H1 (cell line): Measurements from ENCODE around the gene TK2. TPM values are rescaled to one million over a fixed set of nuclear protein-coding genes. Genes with fewer than 3 reads are reported as not detected.

Experiments used
- CTCF ChIA-PET: fragments of 300-600 bp; sonication (Branson Sonifier 250); formaldehyde crosslinking; loops from one replicate; lab custom pipeline; 2021; ENCODE audit not compliant: partially characterized antibody; lab: Charles Lee
- POLR2A ChIA-PET: fragments of 300-600 bp; sonication (Branson Sonifier 250); formaldehyde crosslinking; loops from one replicate; lab custom pipeline; 2021; ENCODE audit warnings: inconsistent platforms; ENCODE audit not compliant: partially characterized antibody; lab: Charles Lee
- DNase-seq, 2 experiments: peaks; one replicate each; pipeline versions ENCODE4 v3.0.0 to v3.0.0-alpha.2; 2010 to 2022; ENCODE audit warnings: low spot score in 2 of 2, low read depth in 1 of 2, mixed read lengths in 1 of 2
- FAIRE-seq: peaks from 2 replicates; lab custom pipeline; 2011; peaks lifted over from hg19 to GRCh38; lab: Jason Lieb, UNC
- H2AFZ ChIP-seq: 2 replicates; pipeline ENCODE4 v1.8.1; 2012; ENCODE audit warnings: low read length, inconsistent platforms
- H2AK5ac ChIP-seq: 2 replicates; pipeline ENCODE4 v1.6.1; 2013; ENCODE audit warnings: low read depth, low read length
- H2BK120ac ChIP-seq: replicated peaks from 2 replicates; pipeline ENCODE3; 2013; ENCODE audit warnings: low read depth, low read length, inconsistent platforms
- H2BK12ac ChIP-seq: 2 replicates; pipeline ENCODE4 v1.6.1; 2013; ENCODE audit warnings: low read depth, low read length
- H2BK15ac ChIP-seq: 2 replicates; pipeline ENCODE4 v1.6.1; 2013; ENCODE audit warnings: low read length
- H2BK20ac ChIP-seq: 2 replicates; pipeline ENCODE4 v1.6.1; 2013; ENCODE audit warnings: low read length
- H2BK5ac ChIP-seq: 2 replicates; pipeline ENCODE4 v1.6.1; 2013; ENCODE audit warnings: low read depth, low read length
- H3K14ac ChIP-seq: 2 replicates; pipeline ENCODE4 v1.6.1; 2013; ENCODE audit warnings: inconsistent platforms; ENCODE audit not compliant: insufficient read length
- H3K18ac ChIP-seq: 2 replicates; pipeline ENCODE4 v1.6.1; 2013; ENCODE audit warnings: low read length; ENCODE audit errors: extremely low read depth
- H3K23ac ChIP-seq: 2 replicates; pipeline ENCODE4 v1.6.1; 2013; ENCODE audit warnings: inconsistent platforms; ENCODE audit not compliant: insufficient read length
- H3K23me2 ChIP-seq: 2 replicates; pipeline ENCODE4 v1.6.1; 2013; ENCODE audit warnings: low read depth, low read length
- H3K27ac ChIP-seq: 2 replicates; pipeline ENCODE4 v1.6.1; 2011; ENCODE audit warnings: low read depth, low read length, inconsistent platforms
- H3K27me3 ChIP-seq, 4 experiments: replicated peaks in 1 of 4; 1 replicate in 1 of 4; 2 replicates in 3 of 4; pipeline versions ENCODE4 v1.6.1 to v1.8.1; 2011 to 2013; ENCODE audit warnings: low read length in 3 of 4, mild to moderate bottlenecking in 3 of 4, inconsistent platforms in 2 of 4, mixed read lengths in 2 of 4, moderate library complexity in 1 of 4; ENCODE audit not compliant: control insufficient read depth in 3 of 4, insufficient read depth in 3 of 4; ENCODE audit errors: extremely low read depth in 1 of 4
- H3K36me3 ChIP-seq, 4 experiments: 2 replicates each; pipeline versions ENCODE4 v1.6.1 to v1.8.1; 2011 to 2013; ENCODE audit warnings: mild to moderate bottlenecking in 4 of 4, low read length in 3 of 4, moderate library complexity in 2 of 4, control low read depth in 1 of 4, inconsistent platforms in 1 of 4; ENCODE audit not compliant: insufficient read depth in 4 of 4, control insufficient read depth in 2 of 4
- H3K4ac ChIP-seq: replicated peaks from 2 replicates; pipeline ENCODE3; 2013; ENCODE audit warnings: low read length, low read depth, mixed read lengths, inconsistent platforms; ENCODE audit not compliant: insufficient read length
- H3K4me1 ChIP-seq, 4 experiments: replicated peaks in 1 of 4; 1 replicate in 1 of 4; 2 replicates in 3 of 4; pipeline versions ENCODE4 v1.6.1 to v1.8.1; 2011 to 2013; ENCODE audit warnings: low read length in 3 of 4, inconsistent platforms in 2 of 4, mixed read lengths in 1 of 4; ENCODE audit not compliant: insufficient read depth in 4 of 4, control insufficient read depth in 3 of 4
- H3K4me2 ChIP-seq, 2 experiments: 2 replicates each; pipeline versions ENCODE4 v1.6.1 to v1.8.1; 2011 to 2013; ENCODE audit warnings: low read depth in 2 of 2, low read length in 2 of 2, control low read depth in 1 of 2, inconsistent platforms in 1 of 2, mild to moderate bottlenecking in 1 of 2; ENCODE audit not compliant: insufficient read depth in 1 of 2
- H3K4me3 ChIP-seq, 4 experiments: fragments of 200-600, 300-600 bp in 1 of 4; sonication (generic), shearing (Covaris generic), sonication (Bioruptor Twin) in 1 of 4; 2 replicates each; pipeline versions ENCODE4 v1.5.1 to v1.8.1; 2011 to 2016; ENCODE audit warnings: low read length in 4 of 4, low read depth in 3 of 4, control low read depth in 2 of 4, inconsistent platforms in 2 of 4, mild to moderate bottlenecking in 2 of 4, mixed read lengths in 1 of 4, moderate library complexity in 1 of 4; ENCODE audit not compliant: insufficient read depth in 2 of 4; ENCODE audit errors: extremely low read depth in 1 of 4
- H3K56ac ChIP-seq: replicated peaks from 2 replicates; pipeline ENCODE3; 2013; ENCODE audit warnings: low read depth, mild to moderate bottlenecking, mixed read lengths, low read length, inconsistent platforms; ENCODE audit not compliant: insufficient read length
- H3K79me1 ChIP-seq: 2 replicates; pipeline ENCODE4 v1.6.1; 2013; ENCODE audit warnings: low read depth, low read length, control low read depth
- H3K79me2 ChIP-seq, 2 experiments: 2 replicates each; pipeline versions ENCODE4 v1.6.1 to v1.8.1; 2012 to 2013; ENCODE audit warnings: low read length in 2 of 2, mild to moderate bottlenecking in 2 of 2, inconsistent platforms in 1 of 2; ENCODE audit not compliant: insufficient read depth in 2 of 2, control insufficient read depth in 1 of 2
- H3K9ac ChIP-seq, 4 experiments: replicated peaks in 1 of 4; 1 replicate in 1 of 4; 2 replicates in 3 of 4; pipeline versions ENCODE4 v1.6.1 to v1.8.1; 2011 to 2013; ENCODE audit warnings: low read depth in 3 of 4, low read length in 3 of 4, control low read depth in 2 of 4, mild to moderate bottlenecking in 2 of 4, moderate library complexity in 2 of 4, inconsistent platforms in 1 of 4; ENCODE audit errors: extremely low read depth in 1 of 4
- H3K9me3 ChIP-seq, 2 experiments: 2 replicates each; pipeline versions ENCODE4 v1.6.1 to v1.8.1; 2012 to 2013; ENCODE audit warnings: mild to moderate bottlenecking in 2 of 2, moderate library complexity in 2 of 2, control low read depth in 1 of 2, inconsistent platforms in 1 of 2, low read depth in 1 of 2, low read length in 1 of 2, mixed read lengths in 1 of 2; ENCODE audit not compliant: insufficient read depth in 2 of 2
- H4K20me1 ChIP-seq, 2 experiments: replicated peaks in 1 of 2; 2 replicates each; pipeline versions ENCODE3 to v1.8.1; 2011 to 2013; ENCODE audit warnings: inconsistent platforms in 2 of 2, low read length in 2 of 2, mild to moderate bottlenecking in 1 of 2; ENCODE audit not compliant: insufficient read depth in 2 of 2, control insufficient read depth in 1 of 2
- H4K5ac ChIP-seq: 2 replicates; pipeline ENCODE4 v1.6.1; 2013; ENCODE audit warnings: low read length, low read depth, mixed read lengths, inconsistent platforms; ENCODE audit not compliant: insufficient read length
- H4K8ac ChIP-seq: 2 replicates; pipeline ENCODE4 v1.8.0; 2013; ENCODE audit warnings: mild to moderate bottlenecking, moderate library complexity, low read length, inconsistent platforms; ENCODE audit not compliant: insufficient read depth; ENCODE audit errors: extremely low read depth
- H4K91ac ChIP-seq: replicated peaks from 2 replicates; pipeline ENCODE3; 2013; ENCODE audit warnings: low read length, mixed read lengths, inconsistent platforms; ENCODE audit not compliant: insufficient read length
- CTCF ChIP-seq, 3 experiments: IDR thresholded peaks; 1 replicate in 2 of 3; 2 replicates in 1 of 3; pipeline versions ENCODE4 v1.5.1 to v1.6.1; 2011; ENCODE audit warnings: low read length in 3 of 3, mild to moderate bottlenecking in 3 of 3, inconsistent platforms in 2 of 3, low read depth in 1 of 3, moderate library complexity in 1 of 3; ENCODE audit not compliant: insufficient read depth in 1 of 3; ENCODE audit errors: control extremely low read depth in 1 of 3
- JUND ChIP-seq: IDR thresholded peaks from 2 replicates; pipeline ENCODE4 v1.6.1; 2011; ENCODE audit warnings: mild to moderate bottlenecking, improper control_type of control experiment, low read length
- KDM1A ChIP-seq: fragments of 200-600, 300-600 bp; sonication (generic); IDR thresholded peaks from 2 replicates; pipeline ENCODE4 v1.7.1; 2016; ENCODE audit warnings: mild to moderate bottlenecking, low read length, borderline replicate concordance
- RAD21 ChIP-seq, 2 experiments: IDR thresholded peaks in 1 of 2; conservative IDR thresholded peaks in 1 of 2; 2 replicates each; pipeline ENCODE4 v1.6.1; 2011; ENCODE audit warnings: low read depth in 2 of 2, low read length in 2 of 2, improper control_type of control experiment in 1 of 2, inconsistent platforms in 1 of 2, mild to moderate bottlenecking in 1 of 2, moderate library complexity in 1 of 2
- TEAD4 ChIP-seq: IDR thresholded peaks from 2 replicates; pipeline ENCODE4 v1.6.1; 2012; ENCODE audit warnings: low read depth, low read length, inconsistent platforms, mixed read lengths
- WGBS, 2 experiments: shearing (Covaris generic) in 1 of 2; methylation state at CpG; one replicate each; pipeline versions ENCODE4 v1.1.6 to v1.1.7; 2013 to 2015; ENCODE audit warnings: low lambda C conversion rate in 2 of 2, mixed read lengths in 2 of 2, inconsistent platforms in 1 of 2, low coverage in 1 of 2, missing lambda C conversion rate in 1 of 2; ENCODE audit not compliant: insufficient replicate concordance in 2 of 2, insufficient coverage in 1 of 2, insufficient read length in 1 of 2; ENCODE audit errors: extremely low coverage in 1 of 2, missing lambda C conversion rate in 1 of 2; 5-methylcytosine and 5-hydroxymethylcytosine counted together
- polyA plus RNA-seq, 7 experiments: library from polyadenylated mRNA; depleted of rRNA in 3 of 7; stranded (reverse) in 5 of 7; unstranded in 2 of 7; fragments of >200 nt in 5 of 7; fragments of 200-250 nt in 2 of 7; gene quantifications; 1 replicate in 5 of 7; 2 replicates in 1 of 7; 4 replicates in 1 of 7; pipeline versions ENCODE4 v1.2.1 to v1.2.3, GENCODE V29; 2011 to 2013; ENCODE audit warnings: missing spikeins in 2 of 7, mixed read lengths in 2 of 7
- total RNA-seq: library from RNA; stranded (reverse); fragmentation: NEBNext Ultra II Directional; extraction: Animal tissue kit (Norgen Biotek cat#: 25700); gene quantifications from 2 replicates; pipeline ENCODE4 v1.2.1, GENCODE V29; 2021

The TK2 gene
- total and polyA plus RNA-seq, 2 of the 8 experiments (the other 6 are each of a cell fraction or from before 2014, with no cell fraction given), result 2.7 to 3.6 TPM

- H3K9ac ChIP-seq, result no peak overlapping the region
- H2AK5ac ChIP-seq, result no peak overlapping the region
- no peak overlapping the region for H2BK120ac ChIP-seq
- H3K4me1 ChIP-seq, result peaks cover 7 to 19% (median 9%) of the 10 kb centered on the region in 4 experiments; a peak in 6 of 7 replicates
- H3K56ac ChIP-seq, result no peak overlapping the region
- no peak for FAIRE-seq
- H3K36me3 ChIP-seq, result no peaks in the 10 kb centered on the region
- H2BK15ac ChIP-seq, result peak overlapping the region; percentile 88; the same call in 1 of the 2 replicates
- 89% methylated on average over 12 of the region's 12 CpGs; no CpG with 5 or more reads in 1 of the 2 experiments for WGBS, 2 experiments
- CTCF ChIA-PET, result interaction anchor here (0.7 to 1.5 kb wide), 28 partner anchors 8 to 154 kb away, joined by 3 to 14 read pairs (median 4); no protein-coding TSS in a partner anchor
- H3K14ac ChIP-seq, result no peak overlapping the region
- H3K23ac ChIP-seq, result no peak overlapping the region
- DNase-seq, result peak; percentile 13 to 60
- no peak overlapping the region for H4K5ac ChIP-seq
- H3K4me2 ChIP-seq, result no peak overlapping the region
- H4K91ac ChIP-seq, result peak overlapping the region; percentile 62
- H3K79me1 ChIP-seq, result no peaks in the 10 kb centered on the region
- no peaks in the 10 kb centered on the region for H3K27me3 ChIP-seq
- peak; percentile 79; the same call in 1 of the 2 replicates for TF ChIP-seq TEAD4
- no peak for TF ChIP-seq JUND
- TF ChIP-seq RAD21 (IDR thresholded peaks at IDR 0.05 in 1 of 2, conservative IDR thresholded peaks at IDR 0.05 in 1 of 2; ENCODE audit: low read depth in 2 of 2, low read length in 2 of 2), result peak; percentile 73 to 86
- peak; percentile 51 to 69 (median 67) for TF ChIP-seq CTCF (IDR thresholded peaks at IDR 0.05; ENCODE audit: control extremely low read depth in 1 of 3, insufficient read depth in 1 of 3, low read depth in 1 of 3, low read length in 3 of 3)
- TF ChIP-seq KDM1A, result 0 out of 2 replicates have a peak, but pooled peaks have one; percentile 35
- no peak overlapping the region; the same call in 1 of the 2 replicates for H2BK20ac ChIP-seq
- H3K4me3 ChIP-seq, result no peak overlapping the region
- H3K9me3 ChIP-seq, result no peaks in the 10 kb centered on the region
- no peak overlapping the region for H3K18ac ChIP-seq
- H2AFZ ChIP-seq, result no peak overlapping the region
- H3K79me2 ChIP-seq, result no peaks in the 10 kb centered on the region
- POLR2A ChIA-PET, result interaction anchor here (1.2 kb wide), 1 partner anchor 109 kb away, joined by 4 read pairs; no protein-coding TSS in a partner anchor
- H3K27ac ChIP-seq, result no peak overlapping the region
- H4K20me1 ChIP-seq, result no peaks in the 10 kb centered on the region
- no peak overlapping the region for H4K8ac ChIP-seq
- no peak overlapping the region for H2BK5ac ChIP-seq
- H2BK12ac ChIP-seq, result peak overlapping the region; percentile 75; the same call in 1 of the 2 replicates
- no peak overlapping the region for H3K4ac ChIP-seq
- H3K23me2 ChIP-seq, result no peaks in the 10 kb centered on the region
Measured at GRCh38 chr16:66515596-66516508, 34.1 kb downstream of the TK2 start.
